WERI-Rb-1 (cell line): ENCODE data around the gene WSB1.
"Not testable (repeated sequence)": the region's sequence is repeated elsewhere in the genome, so short reads cannot be mapped to it uniquely, and the experiment has no call there.

Experiments
- DNase-seq: peaks from one replicate; pipeline ENCODE4 v3.0.0-alpha.2; 2020
- H3K27ac ChIP-seq: fragments of 250-450 bp; sonication (Bioruptor Pico); 2 replicates; pipeline ENCODE4 v1.5.1; 2020; ENCODE audit warnings: mild to moderate bottlenecking, moderate library complexity
- H3K27me3 ChIP-seq: fragments of 250-450 bp; sonication (Bioruptor Pico); 2 replicates; pipeline ENCODE4 v1.5.1; 2021; ENCODE audit warnings: mild to moderate bottlenecking, low read depth, moderate library complexity; ENCODE audit not compliant: insufficient read depth, severe bottlenecking
- H3K36me3 ChIP-seq: fragments of 250-450 bp; sonication (Bioruptor Pico); 2 replicates; pipeline ENCODE4 v1.5.1; 2020; ENCODE audit warnings: mild to moderate bottlenecking, moderate library complexity
- H3K4me3 ChIP-seq: 2 replicates; pipeline ENCODE4 v1.5.1; 2011; ENCODE audit warnings: low read depth, mild to moderate bottlenecking, control low read depth, low read length
- H3K9me3 ChIP-seq: fragments of 250-450 bp; sonication (Bioruptor Pico); 2 replicates; pipeline ENCODE4 v1.5.1; 2021; ENCODE audit warnings: mild to moderate bottlenecking, moderate library complexity; ENCODE audit not compliant: severe bottlenecking
- TF ChIP-seq, protein P1 (sequence below): IDR thresholded peaks from 2 replicates; pipeline ENCODE4 v1.5.1; 2011; ENCODE audit warnings: low read depth, mild to moderate bottlenecking, control low read depth, inconsistent platforms, low read length

The WSB1 gene

DNA sequence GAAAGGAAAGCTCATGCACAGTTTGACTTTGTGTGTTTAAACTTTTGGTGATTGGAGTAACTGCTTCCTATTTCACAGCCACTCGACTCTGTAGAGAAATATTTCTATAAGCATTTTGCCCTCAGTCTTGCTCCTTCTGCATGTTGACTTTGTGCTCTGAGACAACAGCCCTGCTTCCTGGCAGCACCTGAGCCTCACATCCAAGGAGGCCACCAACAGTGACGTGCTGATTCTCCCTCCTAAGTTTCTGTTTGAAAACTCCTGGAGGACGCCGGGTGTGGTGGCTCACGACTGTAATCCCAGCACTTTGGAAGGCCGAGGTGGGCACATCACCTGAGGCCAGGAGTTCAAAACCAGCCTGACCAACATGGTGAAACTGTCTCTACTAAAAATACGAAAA, 23.9 kb upstream of the WSB1 start:
- Histone ChIP-seq H3K27ac (no peak overlapping the region), H3K9me3 (no peaks in the 10 kb centered on the region), H3K36me3 (no peaks in the 10 kb centered on the region), H3K4me3 (no peak overlapping the region), H3K27me3 (no peaks in the 10 kb centered on the region)
- no peak for DNase-seq
- TF ChIP-seq, protein P1, sequence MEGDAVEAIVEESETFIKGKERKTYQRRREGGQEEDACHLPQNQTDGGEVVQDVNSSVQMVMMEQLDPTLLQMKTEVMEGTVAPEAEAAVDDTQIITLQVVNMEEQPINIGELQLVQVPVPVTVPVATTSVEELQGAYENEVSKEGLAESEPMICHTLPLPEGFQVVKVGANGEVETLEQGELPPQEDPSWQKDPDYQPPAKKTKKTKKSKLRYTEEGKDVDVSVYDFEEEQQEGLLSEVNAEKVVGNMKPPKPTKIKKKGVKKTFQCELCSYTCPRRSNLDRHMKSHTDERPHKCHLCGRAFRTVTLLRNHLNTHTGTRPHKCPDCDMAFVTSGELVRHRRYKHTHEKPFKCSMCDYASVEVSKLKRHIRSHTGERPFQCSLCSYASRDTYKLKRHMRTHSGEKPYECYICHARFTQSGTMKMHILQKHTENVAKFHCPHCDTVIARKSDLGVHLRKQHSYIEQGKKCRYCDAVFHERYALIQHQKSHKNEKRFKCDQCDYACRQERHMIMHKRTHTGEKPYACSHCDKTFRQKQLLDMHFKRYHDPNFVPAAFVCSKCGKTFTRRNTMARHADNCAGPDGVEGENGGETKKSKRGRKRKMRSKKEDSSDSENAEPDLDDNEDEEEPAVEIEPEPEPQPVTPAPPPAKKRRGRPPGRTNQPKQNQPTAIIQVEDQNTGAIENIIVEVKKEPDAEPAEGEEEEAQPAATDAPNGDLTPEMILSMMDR: no peak

DNA sequence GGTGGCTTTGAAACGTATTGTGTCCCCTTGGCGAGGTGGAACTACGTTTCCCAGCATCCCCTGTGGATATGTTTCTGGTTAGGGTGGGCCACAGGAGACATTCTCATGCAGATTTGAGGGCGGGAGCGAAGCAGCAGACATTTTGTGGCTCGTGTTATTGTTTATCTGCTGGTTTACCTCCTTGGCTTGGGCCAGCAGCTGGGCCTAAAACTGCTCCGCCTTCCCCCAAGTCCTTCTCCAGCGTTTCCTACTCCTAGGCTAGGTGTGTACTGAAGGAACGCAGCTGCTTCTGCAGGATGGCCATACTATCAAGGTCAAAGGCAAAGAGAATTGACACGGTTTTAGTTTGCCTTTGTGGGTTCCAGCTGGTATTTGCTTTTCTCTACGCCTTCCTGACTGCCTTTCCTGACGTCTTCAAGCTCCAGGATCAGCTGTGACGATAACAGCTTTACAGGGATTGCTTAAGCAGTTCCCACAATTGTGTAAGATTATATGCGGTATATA, 17.2 kb upstream of the WSB1 start:
- Histone ChIP-seq H3K27ac (no peak overlapping the region), H3K9me3 (no peaks in the 10 kb centered on the region), H3K27me3 (no peaks in the 10 kb centered on the region), H3K4me3 (no peak overlapping the region), H3K36me3 (no peaks in the 10 kb centered on the region)
- no peak for DNase-seq
- TF ChIP-seq, protein P1: no peak

DNA sequence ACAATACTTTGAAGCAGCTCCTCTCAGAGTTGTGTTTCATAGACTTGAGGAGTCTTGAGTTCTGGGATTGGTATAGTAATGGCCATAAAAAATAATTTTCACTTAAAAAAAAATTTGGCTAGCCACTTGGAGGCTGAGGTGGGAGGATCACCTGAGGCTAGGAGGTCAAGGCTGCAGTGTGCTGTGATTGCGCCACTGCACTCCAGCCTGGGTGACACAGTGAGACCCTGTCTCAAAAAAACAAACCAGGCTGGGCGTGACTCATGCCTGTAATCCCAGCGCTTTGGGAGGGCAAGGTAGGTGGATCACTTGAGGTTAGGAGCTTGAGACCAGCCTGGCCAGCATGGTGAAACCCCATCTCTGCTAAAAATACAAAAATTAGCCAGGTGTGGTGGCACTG, 14.8 kb upstream of the WSB1 start:
- not testable (repeated sequence) for H3K27me3 ChIP-seq, H3K4me3 ChIP-seq, DNase-seq, H3K27ac ChIP-seq, H3K9me3 ChIP-seq, H3K36me3 ChIP-seq

DNA sequence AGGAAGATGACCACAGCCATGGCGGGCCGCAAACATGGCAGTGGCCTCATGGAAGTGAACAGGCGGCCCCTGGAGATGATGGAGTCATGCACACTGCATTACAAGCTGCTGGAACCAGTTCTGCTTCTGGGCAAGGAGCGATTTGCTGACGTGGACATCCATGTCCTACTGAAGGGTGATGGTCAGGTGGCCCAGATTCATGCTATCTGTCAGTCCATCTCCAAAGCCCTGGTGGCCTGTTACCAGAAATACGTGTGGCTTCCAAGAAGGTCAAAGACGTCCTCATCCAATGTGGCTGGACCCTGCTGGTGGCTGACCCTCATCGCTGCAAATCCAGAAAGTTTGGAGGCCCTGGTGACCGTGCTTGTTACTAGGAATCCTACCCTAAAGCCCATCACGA, 13.4 kb upstream of the WSB1 start:
- H3K4me3 ChIP-seq: no peak overlapping the region
- no peaks in the 10 kb centered on the region for H3K36me3 ChIP-seq
- no peak for DNase-seq
- no peak overlapping the region for H3K27ac ChIP-seq
- TF ChIP-seq, protein P1: no peak
- H3K9me3 ChIP-seq: no peaks in the 10 kb centered on the region
- H3K27me3 ChIP-seq: no peaks in the 10 kb centered on the region

DNA sequence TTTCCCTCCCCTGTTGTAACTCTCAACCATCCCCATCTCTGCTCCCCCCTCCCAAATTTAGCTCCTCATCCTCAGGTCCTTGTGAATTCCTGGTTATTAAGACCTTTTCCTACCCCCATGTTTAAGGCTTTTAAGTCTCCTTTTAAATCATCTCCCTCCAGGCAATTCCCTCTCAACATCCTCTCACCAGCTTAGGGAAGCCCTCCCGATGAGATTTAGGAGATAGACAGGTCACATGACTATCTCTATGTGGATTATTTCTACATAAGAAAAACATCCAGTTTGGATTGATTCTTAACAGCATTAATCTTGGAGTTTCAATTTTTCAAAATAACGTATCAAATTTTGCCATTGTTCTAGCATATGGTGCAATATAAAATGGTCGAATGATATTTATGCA, 12.5 kb upstream of the WSB1 start:
- Histone ChIP-seq H3K27me3 (no peaks in the 10 kb centered on the region), H3K27ac (no peak overlapping the region), H3K4me3 (no peak overlapping the region), H3K36me3 (no peaks in the 10 kb centered on the region), H3K9me3 (no peaks in the 10 kb centered on the region)
- TF ChIP-seq, protein P1: no peak
- DNase-seq: no peak

DNA sequence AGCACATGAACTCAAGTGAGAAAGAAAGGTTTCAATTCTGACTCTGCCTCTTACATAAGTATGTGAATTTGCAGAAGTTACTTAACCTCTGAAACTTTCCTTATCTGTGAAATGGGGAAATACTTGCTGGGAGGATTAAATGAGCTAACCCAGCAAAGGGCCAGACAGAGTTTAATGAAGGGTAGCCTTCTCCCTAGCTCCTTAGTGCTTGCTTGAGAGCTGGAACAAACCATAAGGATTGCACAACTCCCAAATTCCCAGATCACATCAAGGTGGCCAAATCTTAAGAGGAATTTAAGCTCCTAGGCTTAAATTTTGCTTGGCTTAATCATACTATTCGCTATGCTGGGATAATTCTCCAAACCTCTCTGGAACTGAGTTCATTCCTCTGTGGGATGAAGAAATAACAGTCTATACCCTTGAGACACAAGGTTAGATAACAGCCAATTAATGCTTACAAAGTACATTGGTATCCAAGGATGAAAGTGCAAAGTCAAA, 11.8 kb upstream of the WSB1 start:
- no peak for DNase-seq
- Histone ChIP-seq H3K9me3 (no peaks in the 10 kb centered on the region), H3K36me3 (no peaks in the 10 kb centered on the region), H3K27me3 (no peaks in the 10 kb centered on the region), H3K27ac (no peak overlapping the region), H3K4me3 (no peak overlapping the region)
- TF ChIP-seq, protein P1: no peak
